Measurements from ENCODE around the gene TRIP10.

DNA sequence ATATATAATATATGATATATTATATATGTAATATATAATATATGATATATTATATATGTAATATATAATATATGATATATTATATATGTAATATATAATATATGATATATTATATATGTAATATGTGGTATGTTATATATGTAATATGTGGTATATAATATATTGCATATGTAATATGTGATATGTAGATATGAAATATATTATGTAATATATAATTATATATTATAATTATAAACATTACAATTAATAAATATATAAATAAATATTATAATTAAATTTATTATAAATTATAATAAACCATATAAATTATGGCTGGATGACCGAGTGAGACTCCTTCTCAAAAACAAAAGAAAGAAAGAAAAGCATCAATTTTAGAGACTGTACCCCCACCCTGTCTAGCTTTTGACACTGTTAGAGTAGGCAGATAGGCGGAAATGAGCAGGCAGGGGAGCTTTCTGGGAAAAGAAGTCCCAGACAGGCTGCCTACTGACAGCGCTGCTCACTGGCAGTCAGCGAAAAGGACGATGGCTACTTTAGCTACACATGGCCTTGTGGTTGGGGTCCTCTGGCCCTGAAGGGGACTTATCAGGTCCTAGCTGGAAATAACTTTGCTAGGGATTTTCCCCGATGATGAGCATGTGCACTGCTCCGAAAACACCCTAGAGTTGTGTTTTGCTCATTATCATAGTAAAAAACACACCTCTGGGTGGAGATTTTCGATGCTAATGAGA, 38.7 kb upstream of the TRIP10 start:
- TF ChIP-seq, protein P1, sequence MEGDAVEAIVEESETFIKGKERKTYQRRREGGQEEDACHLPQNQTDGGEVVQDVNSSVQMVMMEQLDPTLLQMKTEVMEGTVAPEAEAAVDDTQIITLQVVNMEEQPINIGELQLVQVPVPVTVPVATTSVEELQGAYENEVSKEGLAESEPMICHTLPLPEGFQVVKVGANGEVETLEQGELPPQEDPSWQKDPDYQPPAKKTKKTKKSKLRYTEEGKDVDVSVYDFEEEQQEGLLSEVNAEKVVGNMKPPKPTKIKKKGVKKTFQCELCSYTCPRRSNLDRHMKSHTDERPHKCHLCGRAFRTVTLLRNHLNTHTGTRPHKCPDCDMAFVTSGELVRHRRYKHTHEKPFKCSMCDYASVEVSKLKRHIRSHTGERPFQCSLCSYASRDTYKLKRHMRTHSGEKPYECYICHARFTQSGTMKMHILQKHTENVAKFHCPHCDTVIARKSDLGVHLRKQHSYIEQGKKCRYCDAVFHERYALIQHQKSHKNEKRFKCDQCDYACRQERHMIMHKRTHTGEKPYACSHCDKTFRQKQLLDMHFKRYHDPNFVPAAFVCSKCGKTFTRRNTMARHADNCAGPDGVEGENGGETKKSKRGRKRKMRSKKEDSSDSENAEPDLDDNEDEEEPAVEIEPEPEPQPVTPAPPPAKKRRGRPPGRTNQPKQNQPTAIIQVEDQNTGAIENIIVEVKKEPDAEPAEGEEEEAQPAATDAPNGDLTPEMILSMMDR (CRISPR knock-in tag; IDR thresholded peaks at IDR 0.05) = no peak
- TF ChIP-seq EED (CRISPR knock-in tag; IDR thresholded peaks at IDR 0.05) (no peak), ATF1 (CRISPR knock-in tag; IDR thresholded peaks at IDR 0.05) (no peak), GABPA (IDR thresholded peaks at IDR 0.05; ENCODE audit: low read depth, low read length) (no peak), GABPA (CRISPR knock-in tag; IDR thresholded peaks at IDR 0.05; ENCODE audit: low read depth) (no peak), THYN1 (CRISPR knock-in tag; IDR thresholded peaks at IDR 0.05; ENCODE audit: borderline replicate concordance, low read depth) (no peak), ZFX (CRISPR knock-in tag; IDR thresholded peaks at IDR 0.05; ENCODE audit: low read depth) (no peak), JDP2 (CRISPR knock-in tag; IDR thresholded peaks at IDR 0.05; ENCODE audit: borderline replicate concordance) (no peak), ELF3 (CRISPR knock-in tag; IDR thresholded peaks at IDR 0.05) (no peak), ZKSCAN5 (CRISPR knock-in tag; IDR thresholded peaks at IDR 0.05) (no peak), HOXA7 (CRISPR knock-in tag; IDR thresholded peaks at IDR 0.05) (no peak), GPN1 (CRISPR knock-in tag; IDR thresholded peaks at IDR 0.05; ENCODE audit: borderline replicate concordance) (no peak), FOXJ3 (CRISPR knock-in tag; IDR thresholded peaks at IDR 0.05; ENCODE audit: borderline replicate concordance) (no peak), TCF12 (IDR thresholded peaks at IDR 0.05) (no peak), TCF12 (CRISPR knock-in tag; IDR thresholded peaks at IDR 0.05) (no peak)
- TF ChIP-seq, protein P2, sequence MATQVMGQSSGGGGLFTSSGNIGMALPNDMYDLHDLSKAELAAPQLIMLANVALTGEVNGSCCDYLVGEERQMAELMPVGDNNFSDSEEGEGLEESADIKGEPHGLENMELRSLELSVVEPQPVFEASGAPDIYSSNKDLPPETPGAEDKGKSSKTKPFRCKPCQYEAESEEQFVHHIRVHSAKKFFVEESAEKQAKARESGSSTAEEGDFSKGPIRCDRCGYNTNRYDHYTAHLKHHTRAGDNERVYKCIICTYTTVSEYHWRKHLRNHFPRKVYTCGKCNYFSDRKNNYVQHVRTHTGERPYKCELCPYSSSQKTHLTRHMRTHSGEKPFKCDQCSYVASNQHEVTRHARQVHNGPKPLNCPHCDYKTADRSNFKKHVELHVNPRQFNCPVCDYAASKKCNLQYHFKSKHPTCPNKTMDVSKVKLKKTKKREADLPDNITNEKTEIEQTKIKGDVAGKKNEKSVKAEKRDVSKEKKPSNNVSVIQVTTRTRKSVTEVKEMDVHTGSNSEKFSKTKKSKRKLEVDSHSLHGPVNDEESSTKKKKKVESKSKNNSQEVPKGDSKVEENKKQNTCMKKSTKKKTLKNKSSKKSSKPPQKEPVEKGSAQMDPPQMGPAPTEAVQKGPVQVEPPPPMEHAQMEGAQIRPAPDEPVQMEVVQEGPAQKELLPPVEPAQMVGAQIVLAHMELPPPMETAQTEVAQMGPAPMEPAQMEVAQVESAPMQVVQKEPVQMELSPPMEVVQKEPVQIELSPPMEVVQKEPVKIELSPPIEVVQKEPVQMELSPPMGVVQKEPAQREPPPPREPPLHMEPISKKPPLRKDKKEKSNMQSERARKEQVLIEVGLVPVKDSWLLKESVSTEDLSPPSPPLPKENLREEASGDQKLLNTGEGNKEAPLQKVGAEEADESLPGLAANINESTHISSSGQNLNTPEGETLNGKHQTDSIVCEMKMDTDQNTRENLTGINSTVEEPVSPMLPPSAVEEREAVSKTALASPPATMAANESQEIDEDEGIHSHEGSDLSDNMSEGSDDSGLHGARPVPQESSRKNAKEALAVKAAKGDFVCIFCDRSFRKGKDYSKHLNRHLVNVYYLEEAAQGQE (IDR thresholded peaks at IDR 0.05; ENCODE audit: borderline replicate concordance in 1 of 2, low read depth in 1 of 2, low read length in 2 of 2) = no peak

Data from HepG2 (cell line).